ENCODE results near the gene ADAM30.

GRCh38 chr1:119885903-119886783 is 10.2 kb downstream of the ADAM30 start:
- peak; percentile 61 to 82 (median 69) for TF ChIP-seq CTCF (IDR thresholded peaks at IDR 0.05)
- TF ChIP-seq POLR2A (IDR thresholded peaks at IDR 0.05), result no peak

Data from body of pancreas (tissue), 4 donors.